Lung (tissue), 16 donors: Measurements from ENCODE around the gene KIR2DL1. TPM values are rescaled to one million over a fixed set of nuclear protein-coding genes. Genes with fewer than 3 reads are reported as not detected.
"Not testable (repeated sequence)": the region's sequence is repeated elsewhere in the genome, so short reads cannot be mapped to it uniquely, and the experiment has no call there.

Experiments used
- ATAC-seq: fragments of 200-7000 bp; cut with Tn5 transposase; one replicate; pipeline ENCODE4 v1.9.1; 2020; ENCODE audit warnings: moderate number of reproducible peaks; ENCODE audit not compliant: insufficient read depth, low FRiP score
- DNase-seq, 3 donors: peaks; one replicate each; pipeline ENCODE4 v3.0.0-alpha.2; 2013 to 2017
- H3K27ac ChIP-seq, 2 donors: one replicate each; pipeline ENCODE4 v1.5.1; 2013; ENCODE audit warnings: mild to moderate bottlenecking in 2 of 2, moderate library complexity in 2 of 2, control low read depth in 1 of 2, inconsistent platforms in 1 of 2, low read depth in 1 of 2, low read length in 1 of 2
- H3K27me3 ChIP-seq, 3 donors: one replicate each; pipeline ENCODE4 v1.5.1; 2013; ENCODE audit warnings: low read length in 2 of 3; ENCODE audit not compliant: control insufficient read depth in 3 of 3, insufficient read depth in 3 of 3
- H3K36me3 ChIP-seq, 4 donors: one replicate each; pipeline ENCODE4 v1.5.1; 2013; ENCODE audit warnings: low read length in 4 of 4, mild to moderate bottlenecking in 1 of 4, moderate library complexity in 1 of 4; ENCODE audit not compliant: control insufficient read depth in 4 of 4, insufficient read depth in 4 of 4
- H3K4me1 ChIP-seq, 5 donors: one replicate each; pipeline ENCODE4 v1.5.1; 2013; ENCODE audit warnings: low read length in 5 of 5, mild to moderate bottlenecking in 2 of 5, moderate library complexity in 1 of 5; ENCODE audit not compliant: control insufficient read depth in 5 of 5, insufficient read depth in 5 of 5
- H3K4me3 ChIP-seq: one replicate; pipeline ENCODE4 v1.5.1; 2013; ENCODE audit warnings: mild to moderate bottlenecking, control low read depth, moderate library complexity
- H3K9ac ChIP-seq, 2 donors: one replicate each; pipeline ENCODE4 v1.5.1; 2013; ENCODE audit warnings: low read length in 2 of 2, control low read depth in 1 of 2; ENCODE audit not compliant: insufficient read depth in 1 of 2
- H3K9me3 ChIP-seq, 4 donors: one replicate each; pipeline ENCODE4 v1.5.1; 2013; ENCODE audit warnings: low read length in 3 of 4, mild to moderate bottlenecking in 1 of 4, moderate library complexity in 1 of 4; ENCODE audit not compliant: control insufficient read depth in 4 of 4, insufficient read depth in 3 of 4
- CTCF ChIP-seq: IDR thresholded peaks from 2 replicates; pipeline ENCODE4 v1.5.1; 2012; ENCODE audit warnings: mild to moderate bottlenecking; ENCODE audit errors: control extremely low read depth, extremely low read depth
- WGBS, 2 donors: extraction: QIAGEN DNeasy Blood & Tissue Kit; methylation state at CpG; one replicate each; pipeline ENCODE4 v1.1.7; 2013; 5-methylcytosine and 5-hydroxymethylcytosine counted together
- long read RNA-seq, 5 donors: transcript quantifications; one replicate each; lab custom pipeline, GENCODE V29; 2026
- polyA plus RNA-seq, 2 donors: library from polyadenylated mRNA; stranded (reverse); fragments of 200-250 nt; gene quantifications; one replicate each; pipeline ENCODE4 v1.2.1, GENCODE V29; 2013
- total RNA-seq, 2 donors: library from RNA; depleted of rRNA in 1 of 2; stranded (reverse); fragments of >200 nt in 1 of 2; gene quantifications; one replicate each; pipeline ENCODE4 v1.2.1, GENCODE V29; 2014 to 2021
- donor health status: control.
- donor health status: control.
- donor health status: Bipolar disorder and iron deficiency.
- donor health status: healthy.
- donor health status: DM: yes; HTN: yes; CAD: no.

KIR2DL1 gene
- total RNA-seq: under 1 TPM in 1 of 2 donors, not detected in 1; 0.46 TPM
- under 1 TPM; 0.14 to 0.16 TPM for polyA plus RNA-seq
- long read RNA-seq, donor 1: 0 reads
- long read RNA-seq, donor 2: 0 reads
- long read RNA-seq, donor 3: 0 reads
- long read RNA-seq, donor 4: 0 reads
- long read RNA-seq, donor 5: 0 reads

DNA sequence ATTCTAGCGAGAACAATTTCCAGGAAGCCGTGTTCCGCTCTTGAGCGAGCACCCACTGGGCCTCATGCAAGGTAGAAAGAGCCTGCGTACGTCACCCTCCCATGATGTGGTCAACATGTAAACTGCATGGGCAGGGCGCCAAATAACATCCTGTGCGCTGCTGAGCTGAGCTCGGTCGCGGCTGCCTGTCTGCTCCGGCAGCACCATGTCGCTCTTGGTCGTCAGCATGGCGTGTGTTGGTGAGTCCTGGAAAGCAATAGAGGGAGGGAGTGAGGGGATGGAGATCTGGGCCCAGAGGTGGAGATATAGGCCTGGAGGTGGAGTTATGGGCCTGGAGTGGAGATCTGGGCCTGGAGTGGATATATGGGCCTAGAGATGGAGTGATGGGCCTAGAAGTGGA is at the start of gene KIR2DL1:
TSS of gene KIR2DL1 (plus strand) at position 148 of the 400 bp plus-strand sequence. CDS start at position 206, 58 bp downstream.
- H3K4me1 ChIP-seq, H3K27ac ChIP-seq, H3K27me3 ChIP-seq, DNase-seq, H3K9ac ChIP-seq, H3K9me3 ChIP-seq, ATAC-seq, H3K4me3 ChIP-seq, H3K36me3 ChIP-seq: not testable (repeated sequence)
- 92 to 94% methylated on average over 14 to 15 of the region's 15 CpGs for WGBS, 2 donors

- Histone ChIP-seq H3K9ac (no peak within 1 kb of the TSS), H3K9me3 (peaks cover 0 to 31% (median 12%) of the 10 kb centered on the region in 4 donors), H3K27me3 (no peaks in the 10 kb centered on the region), H3K4me1 (no peaks in the 10 kb centered on the region), H3K27ac (no peak within 1 kb of the TSS), H3K36me3 (no peaks in the 10 kb centered on the region), H3K4me3 (no peak within 1 kb of the TSS)
- DNase-seq (no peak), ATAC-seq (no peak)
- TF ChIP-seq CTCF: no peak
- 83 to 91% methylated on average over 9 of the region's 9 CpGs for WGBS, 2 donors
Observed at GRCh38 chr19:54724142-54724541, 45.5 kb upstream of the KIR2DL1 start, which contains the start of gene KIR3DL3. TSS of gene KIR3DL3 (plus strand) at chr19:54724442. CDS start at chr19:54724497, 55 bp downstream.

GRCh38 chr19:54724644-54725043 is 44.9 kb upstream of the KIR2DL1 start:
- H3K4me3 ChIP-seq: no peak overlapping the region
- TF ChIP-seq CTCF: no peak
- no peak overlapping the region for H3K9ac ChIP-seq
- H3K9me3 ChIP-seq: peaks cover 0 to 31% (median 12%) of the 10 kb centered on the region in 4 donors
- no peak for DNase-seq
- no peaks in the 10 kb centered on the region for H3K27me3 ChIP-seq
- H3K27ac ChIP-seq: no peak overlapping the region
- no peaks in the 10 kb centered on the region for H3K36me3 ChIP-seq
- ATAC-seq: no peak
- H3K4me1 ChIP-seq: no peaks in the 10 kb centered on the region
- WGBS, 2 donors: 57 to 73% methylated on average over 3 of the region's 3 CpGs

DNA sequence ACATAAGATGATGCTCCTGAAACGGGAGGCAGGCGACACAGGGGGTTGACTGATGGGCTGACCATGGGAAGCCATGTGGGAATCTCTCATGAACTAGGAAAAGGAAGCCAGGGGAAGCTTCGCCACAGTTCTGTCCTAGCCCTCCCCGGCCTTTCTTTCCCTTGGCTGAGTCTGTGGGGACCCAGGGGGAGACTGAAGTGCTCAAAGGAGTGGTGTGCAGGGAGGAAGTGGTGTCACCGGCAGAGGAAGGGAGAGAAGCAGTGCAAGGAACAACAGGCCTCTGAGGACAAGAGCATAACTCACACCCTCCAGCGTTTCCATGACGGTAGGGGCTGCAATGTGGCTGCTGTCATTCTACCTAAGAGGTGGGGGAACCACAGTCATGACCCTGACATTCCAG is 44.3 kb upstream of the KIR2DL1 start:
- DNase-seq (no peak), ATAC-seq (no peak)
- Histone ChIP-seq H3K36me3 (no peaks in the 10 kb centered on the region), H3K4me3 (no peak overlapping the region), H3K27ac (no peak overlapping the region), H3K27me3 (no peaks in the 10 kb centered on the region), H3K9ac (no peak overlapping the region), H3K4me1 (no peaks in the 10 kb centered on the region), H3K9me3 (peaks cover 0 to 31% (median 11%) of the 10 kb centered on the region in 4 donors)
- 81 to 83% methylated on average over 7 of the region's 7 CpGs for WGBS, 2 donors
- TF ChIP-seq CTCF: no peak
